WTC11 (cell line): Measurements from ENCODE around the gene PAM16.

Experiments
- CTCF ChIP-seq: fragments of 200-600 bp; IDR thresholded peaks from 2 replicates; pipeline ENCODE4 v1.8.0; 2022; ENCODE audit warnings: antibody characterized with exemption
- GRHL2 ChIP-seq: fragments of 250-450 bp; sonication (Bioruptor Pico); IDR thresholded peaks from 2 replicates; pipeline ENCODE4 v1.8.0; 2022; ENCODE audit warnings: mild to moderate bottlenecking, moderate library complexity; ENCODE audit not compliant: insufficient replicate concordance, severe bottlenecking
- MAX ChIP-seq: sonication (generic); formaldehyde crosslinking; IDR thresholded peaks from 2 replicates; pipeline ENCODE4 v1.8.0; 2022; ENCODE audit warnings: mild to moderate bottlenecking, missing genetic modification reagents

GRCh38 chr16:4383591-4384444, 32.7 kb upstream of the PAM16 start:
- no peak for TF ChIP-seq CTCF
- TF ChIP-seq MAX (CRISPR knock-in tag) = no peak
- no peak for TF ChIP-seq GRHL2
